ENCODE results near the gene SRRM3.

DNA sequence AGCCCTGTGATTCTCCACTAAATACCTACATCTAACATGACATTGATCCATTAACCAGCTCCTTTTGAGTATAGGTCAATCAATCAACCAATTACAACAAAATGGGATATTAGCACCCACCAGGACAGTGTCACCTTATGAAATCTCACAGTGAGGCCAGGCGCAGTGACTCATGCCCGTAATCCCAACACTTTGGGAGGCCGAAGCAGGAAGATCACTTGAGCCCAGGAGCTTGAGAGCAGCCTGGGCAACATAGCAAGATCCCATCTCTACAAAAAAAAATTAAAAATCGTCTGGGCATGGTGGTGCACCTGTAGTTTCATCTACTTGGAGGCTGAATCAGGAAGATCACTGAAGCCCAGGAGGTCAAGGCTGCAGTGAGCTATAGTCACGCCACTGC is 28.5 kb downstream of the SRRM3 start:
- TF ChIP-seq POLR2A (IDR thresholded peaks at IDR 0.05), result no peak
- TF ChIP-seq, protein P1, sequence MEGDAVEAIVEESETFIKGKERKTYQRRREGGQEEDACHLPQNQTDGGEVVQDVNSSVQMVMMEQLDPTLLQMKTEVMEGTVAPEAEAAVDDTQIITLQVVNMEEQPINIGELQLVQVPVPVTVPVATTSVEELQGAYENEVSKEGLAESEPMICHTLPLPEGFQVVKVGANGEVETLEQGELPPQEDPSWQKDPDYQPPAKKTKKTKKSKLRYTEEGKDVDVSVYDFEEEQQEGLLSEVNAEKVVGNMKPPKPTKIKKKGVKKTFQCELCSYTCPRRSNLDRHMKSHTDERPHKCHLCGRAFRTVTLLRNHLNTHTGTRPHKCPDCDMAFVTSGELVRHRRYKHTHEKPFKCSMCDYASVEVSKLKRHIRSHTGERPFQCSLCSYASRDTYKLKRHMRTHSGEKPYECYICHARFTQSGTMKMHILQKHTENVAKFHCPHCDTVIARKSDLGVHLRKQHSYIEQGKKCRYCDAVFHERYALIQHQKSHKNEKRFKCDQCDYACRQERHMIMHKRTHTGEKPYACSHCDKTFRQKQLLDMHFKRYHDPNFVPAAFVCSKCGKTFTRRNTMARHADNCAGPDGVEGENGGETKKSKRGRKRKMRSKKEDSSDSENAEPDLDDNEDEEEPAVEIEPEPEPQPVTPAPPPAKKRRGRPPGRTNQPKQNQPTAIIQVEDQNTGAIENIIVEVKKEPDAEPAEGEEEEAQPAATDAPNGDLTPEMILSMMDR (IDR thresholded peaks at IDR 0.05), result no peak

Measured in esophagus squamous epithelium (tissue), 4 donors.